Kidney (tissue), 14 donors: Measurements from ENCODE around the gene CACNA1S. TPM values are rescaled to one million over a fixed set of nuclear protein-coding genes. Genes with fewer than 3 reads are reported as not detected.

ENCODE experiments used
- DNase-seq, 5 donors: peaks; one replicate each; pipeline ENCODE4 v3.0.0-alpha.2; 2013 to 2020
- FAIRE-seq: peaks from 2 replicates; lab custom pipeline; 2012; peaks lifted over from hg19 to GRCh38; lab: Jason Lieb, UNC
- H3K27ac ChIP-seq, 2 donors: one replicate each; pipeline ENCODE4 v1.7.0; 2013; ENCODE audit warnings: low read depth in 2 of 2, low read length in 2 of 2, inconsistent platforms in 1 of 2
- H3K27me3 ChIP-seq: one replicate; pipeline ENCODE4 v1.7.1; 2013; ENCODE audit warnings: low read length, inconsistent platforms; ENCODE audit not compliant: control insufficient read depth, insufficient read depth
- H3K36me3 ChIP-seq, 3 donors: one replicate each; pipeline versions ENCODE4 v1.7.0 to v1.7.1; 2013; ENCODE audit warnings: low read length in 3 of 3, control low read depth in 1 of 3, inconsistent platforms in 1 of 3; ENCODE audit not compliant: insufficient read depth in 3 of 3, control insufficient read depth in 2 of 3
- H3K4me1 ChIP-seq, 3 donors: one replicate each; pipeline versions ENCODE4 v1.7.0 to v1.7.1; 2013; ENCODE audit warnings: low read length in 3 of 3, inconsistent platforms in 1 of 3, low read depth in 1 of 3; ENCODE audit not compliant: control insufficient read depth in 2 of 3, insufficient read depth in 2 of 3
- H3K4me3 ChIP-seq, 3 donors: one replicate each; pipeline versions ENCODE4 v1.7.0 to v1.8.1; 2013; ENCODE audit warnings: low read length in 3 of 3, control low read depth in 1 of 3, inconsistent platforms in 1 of 3
- H3K9ac ChIP-seq, 3 donors: one replicate each; pipeline versions ENCODE4 v1.7.0 to v1.7.1; 2013; ENCODE audit warnings: low read length in 3 of 3, control low read depth in 1 of 3, inconsistent platforms in 1 of 3
- H3K9me3 ChIP-seq, 3 donors: one replicate each; pipeline versions ENCODE4 v1.7.0 to v1.7.1; 2013; ENCODE audit warnings: low read length in 3 of 3, control low read depth in 1 of 3, inconsistent platforms in 1 of 3; ENCODE audit not compliant: control insufficient read depth in 2 of 3, insufficient read depth in 1 of 3
- intact Hi-C: fragments of 100-400 bp; cut with DNase I; formaldehyde crosslinking; loops from one replicate; pipeline ENCODE4 v1.11.1; 2022
- polyA plus RNA-seq: library from polyadenylated mRNA; stranded (reverse); fragments of 350-450 nt; fragmentation: Illumina TruSeq; extraction: RNeasy Lipid Tissue Mini Kit (QIAGEN cat#74804); gene quantifications from one replicate; pipeline ENCODE4 v1.2.3, GENCODE V29; 2014; ENCODE audit warnings: low read depth, low replicate concordance; ENCODE audit not compliant: insufficient read depth
- total RNA-seq: library from RNA; stranded (reverse); fragmentation: NEBNext Ultra II Directional; extraction: Animal tissue kit (Norgen Biotek cat#: 25700); gene quantifications from one replicate; pipeline ENCODE4 v1.2.1, GENCODE V29; 2021
- TF ChIP-seq, protein P1 (sequence below): IDR thresholded peaks from 3 replicates; pipeline ENCODE4 v1.5.1; 2012; ENCODE audit warnings: mild to moderate bottlenecking, moderate library complexity, borderline replicate concordance; ENCODE audit not compliant: insufficient read depth; ENCODE audit errors: extremely low read depth
- donor health status: control.
- donor health status: control.
- donor health status: control.
- donor health status: control.
- donor health status: control.
- donor health status: DM: yes; HTN: yes; CAD: no.
- donor health status: Normal renal cell carcinoma (clear cell type).

Gene CACNA1S
- total and polyA plus RNA-seq, 2 donors from 2014 or later, result 0.41 TPM; not detected in 1

DNA sequence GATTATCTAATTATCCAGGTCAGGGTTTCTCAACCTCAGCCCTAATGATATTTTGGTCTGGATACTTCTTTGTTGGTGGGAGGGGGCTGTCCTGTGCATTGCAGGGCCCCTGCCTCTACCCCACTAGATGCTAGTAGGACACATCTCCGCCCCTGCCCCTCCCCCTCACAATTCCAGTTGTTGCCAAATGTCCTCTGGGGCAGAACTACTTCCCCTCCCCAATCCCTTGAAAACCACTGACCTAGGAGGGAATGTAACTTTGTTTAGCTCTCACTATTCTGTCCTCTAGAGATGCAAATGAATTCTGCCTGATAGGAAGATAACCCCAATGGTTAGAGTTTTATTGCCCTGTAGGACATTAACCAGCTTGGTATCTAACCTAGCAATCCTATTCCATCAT, 8.1 kb downstream of the CACNA1S start:
- Histone ChIP-seq H3K9ac (no peak overlapping the region), H3K27ac (no peak overlapping the region), H3K36me3 (no peaks in the 10 kb centered on the region), H3K4me1 (no peaks in the 10 kb centered on the region), H3K4me3 (no peak overlapping the region), H3K9me3 (no peaks in the 10 kb centered on the region), H3K27me3 (no peaks in the 10 kb centered on the region)
- TF ChIP-seq, protein P1, sequence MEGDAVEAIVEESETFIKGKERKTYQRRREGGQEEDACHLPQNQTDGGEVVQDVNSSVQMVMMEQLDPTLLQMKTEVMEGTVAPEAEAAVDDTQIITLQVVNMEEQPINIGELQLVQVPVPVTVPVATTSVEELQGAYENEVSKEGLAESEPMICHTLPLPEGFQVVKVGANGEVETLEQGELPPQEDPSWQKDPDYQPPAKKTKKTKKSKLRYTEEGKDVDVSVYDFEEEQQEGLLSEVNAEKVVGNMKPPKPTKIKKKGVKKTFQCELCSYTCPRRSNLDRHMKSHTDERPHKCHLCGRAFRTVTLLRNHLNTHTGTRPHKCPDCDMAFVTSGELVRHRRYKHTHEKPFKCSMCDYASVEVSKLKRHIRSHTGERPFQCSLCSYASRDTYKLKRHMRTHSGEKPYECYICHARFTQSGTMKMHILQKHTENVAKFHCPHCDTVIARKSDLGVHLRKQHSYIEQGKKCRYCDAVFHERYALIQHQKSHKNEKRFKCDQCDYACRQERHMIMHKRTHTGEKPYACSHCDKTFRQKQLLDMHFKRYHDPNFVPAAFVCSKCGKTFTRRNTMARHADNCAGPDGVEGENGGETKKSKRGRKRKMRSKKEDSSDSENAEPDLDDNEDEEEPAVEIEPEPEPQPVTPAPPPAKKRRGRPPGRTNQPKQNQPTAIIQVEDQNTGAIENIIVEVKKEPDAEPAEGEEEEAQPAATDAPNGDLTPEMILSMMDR, result no peak
- intact Hi-C loops, result no loop called here
- DNase-seq (no peak), FAIRE-seq (no peak)

DNA sequence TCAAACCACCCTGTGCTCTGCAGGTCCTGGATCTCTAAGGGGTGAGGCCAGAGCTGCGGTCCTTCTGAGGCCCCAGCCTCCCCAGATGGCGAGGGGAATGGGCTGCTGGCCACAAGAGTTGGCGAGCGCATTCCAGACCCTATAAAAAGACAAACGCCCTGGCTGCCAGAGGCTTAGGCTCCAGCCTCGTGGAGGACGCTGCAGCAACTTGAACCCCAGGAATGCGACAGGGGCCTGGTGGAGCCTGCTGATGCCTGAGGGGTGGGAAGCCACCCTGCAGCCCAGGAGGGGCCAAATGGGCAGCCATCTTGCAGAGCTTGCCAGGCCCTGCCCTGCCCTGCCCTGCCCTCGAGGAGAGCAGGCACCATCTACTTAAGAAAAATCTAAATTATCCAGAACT, 8.6 kb downstream of the CACNA1S start:
- intact Hi-C loops, result no loop called here
- TF ChIP-seq, protein P1, result no peak
- no peak for FAIRE-seq

DNA sequence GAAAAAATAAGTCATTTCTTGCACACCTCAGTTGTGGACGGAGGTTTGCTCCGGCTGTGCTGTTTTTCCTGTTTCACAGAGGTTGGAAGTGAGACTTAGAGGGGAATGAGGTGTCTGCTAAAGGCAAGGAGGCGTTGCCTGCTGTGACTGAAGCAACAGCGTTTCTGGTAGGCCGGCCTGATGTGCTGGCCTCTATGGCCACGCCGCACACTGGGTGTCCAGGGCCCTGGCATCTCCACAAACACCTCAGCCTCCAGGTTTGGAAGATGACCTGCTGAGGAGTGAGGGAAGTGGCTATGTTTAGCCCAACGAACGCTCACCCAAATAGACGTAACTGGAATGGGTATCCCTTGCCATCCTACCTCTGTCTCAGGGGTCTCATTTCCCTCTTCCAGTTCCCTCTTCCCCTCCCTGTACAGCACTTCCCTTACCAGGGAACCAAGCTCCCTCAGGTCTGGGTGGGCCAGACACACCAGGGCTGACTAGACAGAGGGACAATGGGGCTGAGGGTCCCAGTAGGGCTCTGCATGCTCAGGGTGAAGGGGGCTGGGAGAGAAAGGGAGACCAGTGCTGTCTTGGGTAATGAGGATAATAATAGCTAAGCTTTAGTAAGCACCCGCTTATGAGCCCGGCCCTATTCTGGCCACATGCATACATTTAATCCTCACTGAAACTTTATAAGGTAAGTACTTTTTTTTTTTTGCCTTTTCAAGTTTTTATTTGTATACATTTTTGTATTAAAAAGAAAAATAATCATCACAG, 11.9 kb downstream of the CACNA1S start:
- intact Hi-C loops, result no loop called here
- Histone ChIP-seq H3K9me3 (no peaks in the 10 kb centered on the region), H3K27me3 (no peaks in the 10 kb centered on the region), H3K4me3 (no peak overlapping the region), H3K27ac (no peak overlapping the region), H3K4me1 (no peaks in the 10 kb centered on the region), H3K36me3 (no peaks in the 10 kb centered on the region), H3K9ac (no peak overlapping the region)
- FAIRE-seq (no peak), DNase-seq (no peak)
- TF ChIP-seq, protein P1, result no peak

More for the DNA sequence above, 8.6 kb downstream of the CACNA1S start:
- H3K9me3 ChIP-seq, result no peaks in the 10 kb centered on the region
- H3K27ac ChIP-seq, result no peak overlapping the region
- no peak overlapping the region for H3K9ac ChIP-seq
- H3K27me3 ChIP-seq, result no peaks in the 10 kb centered on the region
- H3K4me1 ChIP-seq, result no peaks in the 10 kb centered on the region
- H3K36me3 ChIP-seq, result no peaks in the 10 kb centered on the region
- no peak overlapping the region for H3K4me3 ChIP-seq
- DNase-seq, result no peak
